Fibroblast of skin of scalp (primary cell): Measurements from ENCODE around the gene SMYD2.

Source experiments
- DNase-seq: peaks from one replicate; pipeline ENCODE4 v3.0.0-alpha.2; 2013

SMYD2 gene

GRCh38 chr1:214362188-214362882 is 81.4 kb downstream of the SMYD2 start:
- DNase-seq = peak; percentile 51

- no peak for DNase-seq
These were observed 82.4 kb downstream of the SMYD2 start for GRCh38 chr1:214363386-214363785.

- DNase-seq = peak; percentile 27
These were observed 83.4 kb downstream of the SMYD2 start for GRCh38 chr1:214364386-214364785.

DNA sequence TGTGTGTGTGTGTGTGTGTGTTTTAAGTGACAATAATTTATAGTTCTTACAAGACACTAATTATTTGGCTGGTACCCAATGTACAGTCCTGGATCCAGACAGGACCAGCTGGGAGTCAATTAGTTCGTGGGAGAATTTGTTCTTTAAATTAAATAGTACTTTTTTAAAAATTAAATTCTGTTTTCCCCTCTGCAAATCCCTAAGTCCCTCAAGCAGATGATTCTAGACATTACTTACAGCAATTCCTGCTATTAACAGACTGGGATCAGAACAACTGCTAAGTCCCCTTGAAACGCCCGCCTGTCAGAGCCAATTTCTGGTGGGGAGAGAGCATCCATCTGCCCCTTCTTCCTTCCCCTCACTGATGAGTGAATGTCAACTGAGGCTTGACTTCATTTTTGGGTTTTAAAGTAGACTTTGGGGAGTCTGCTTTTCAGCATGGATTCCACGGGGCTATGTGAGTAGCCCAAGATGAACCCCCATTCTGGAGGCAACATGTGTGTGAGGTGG is 83.9 kb downstream of the SMYD2 start:
- DNase-seq = no peak

DNA sequence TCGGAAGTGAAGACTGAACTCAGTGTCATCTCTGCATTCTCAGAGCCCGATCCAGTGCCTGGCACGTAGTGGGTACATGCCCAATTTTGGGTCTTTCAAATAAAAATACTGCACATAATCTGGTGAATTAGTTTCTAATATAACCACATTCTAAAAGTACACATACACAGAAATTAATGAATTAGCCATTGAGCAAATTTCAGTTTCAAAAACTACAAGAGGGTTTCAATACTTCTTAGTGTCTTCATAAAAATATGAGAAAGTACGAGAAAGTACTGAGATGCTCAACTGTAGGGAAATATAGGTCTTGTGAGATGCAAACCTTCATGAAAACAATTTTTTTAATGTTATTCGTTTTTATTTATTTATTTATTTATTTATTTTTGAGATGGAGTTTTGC is 86.9 kb downstream of the SMYD2 start:
- DNase-seq = no peak

GRCh38 chr1:214369364-214369763 is 88.4 kb downstream of the SMYD2 start:
- DNase-seq = no peak

- no peak for DNase-seq
These were observed 89.7 kb downstream of the SMYD2 start for GRCh38 chr1:214370615-214371014.

DNA sequence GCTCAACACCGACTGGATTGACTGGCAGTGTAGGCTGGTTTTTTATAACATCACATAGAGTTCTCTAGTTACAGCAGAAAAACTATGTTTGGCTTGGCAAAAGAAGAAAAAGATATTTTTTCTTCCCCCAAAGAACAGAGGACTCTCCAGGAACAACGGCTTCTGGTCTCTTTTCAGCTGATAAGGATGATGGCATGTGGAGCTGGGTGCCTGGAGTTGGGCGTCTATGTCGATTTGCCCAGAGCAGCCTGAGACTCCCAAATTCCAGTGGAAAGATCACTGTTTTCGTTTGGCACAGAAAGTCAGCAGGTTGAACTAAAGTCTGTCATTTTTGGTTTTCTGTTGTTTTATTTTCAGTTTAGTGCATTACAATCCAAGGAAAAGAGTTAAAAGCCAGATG is 91.1 kb downstream of the SMYD2 start:
- no peak for DNase-seq

- no peak for DNase-seq
These were observed 96.5 kb downstream of the SMYD2 start for GRCh38 chr1:214377485-214377884.

DNA sequence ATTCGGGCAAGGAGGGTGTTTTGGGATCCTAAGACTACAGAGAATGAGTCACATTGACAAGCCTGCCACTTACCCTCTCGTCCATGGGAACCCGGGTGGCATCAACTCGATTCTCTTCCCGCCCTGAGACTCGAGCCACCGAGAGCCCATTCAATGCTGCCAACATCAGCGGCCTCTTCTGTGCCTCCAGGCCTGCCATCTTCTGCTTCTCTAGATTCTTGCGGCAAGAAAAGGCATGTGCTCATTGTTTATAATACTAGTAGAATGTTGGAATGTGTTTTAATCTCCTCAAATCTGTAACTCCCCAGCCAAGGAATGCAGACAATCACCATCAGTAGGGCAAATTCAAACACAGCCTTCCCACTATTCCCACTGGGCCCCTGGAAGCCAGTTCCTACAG is 96.9 kb downstream of the SMYD2 start:
- DNase-seq = peak; percentile 95

DNA sequence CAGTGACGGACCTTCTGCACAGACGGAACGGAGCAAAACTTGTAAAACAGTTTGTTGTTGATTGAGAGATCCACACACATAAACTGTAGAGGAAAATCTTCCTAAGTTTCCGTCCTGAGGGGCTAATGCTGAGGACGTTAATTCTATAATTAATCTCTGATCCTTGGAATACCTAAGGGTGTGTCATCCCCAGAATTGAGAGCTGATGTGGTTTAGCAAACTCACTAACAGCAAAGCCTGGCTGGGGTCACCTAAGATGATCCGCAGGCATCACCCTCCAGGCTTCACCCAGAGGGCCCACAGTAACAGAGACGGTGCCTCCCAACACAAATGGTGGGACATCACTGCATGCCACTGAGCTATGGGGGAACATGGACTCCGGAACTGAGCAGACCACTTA is 97.5 kb downstream of the SMYD2 start:
- no peak for DNase-seq

DNA sequence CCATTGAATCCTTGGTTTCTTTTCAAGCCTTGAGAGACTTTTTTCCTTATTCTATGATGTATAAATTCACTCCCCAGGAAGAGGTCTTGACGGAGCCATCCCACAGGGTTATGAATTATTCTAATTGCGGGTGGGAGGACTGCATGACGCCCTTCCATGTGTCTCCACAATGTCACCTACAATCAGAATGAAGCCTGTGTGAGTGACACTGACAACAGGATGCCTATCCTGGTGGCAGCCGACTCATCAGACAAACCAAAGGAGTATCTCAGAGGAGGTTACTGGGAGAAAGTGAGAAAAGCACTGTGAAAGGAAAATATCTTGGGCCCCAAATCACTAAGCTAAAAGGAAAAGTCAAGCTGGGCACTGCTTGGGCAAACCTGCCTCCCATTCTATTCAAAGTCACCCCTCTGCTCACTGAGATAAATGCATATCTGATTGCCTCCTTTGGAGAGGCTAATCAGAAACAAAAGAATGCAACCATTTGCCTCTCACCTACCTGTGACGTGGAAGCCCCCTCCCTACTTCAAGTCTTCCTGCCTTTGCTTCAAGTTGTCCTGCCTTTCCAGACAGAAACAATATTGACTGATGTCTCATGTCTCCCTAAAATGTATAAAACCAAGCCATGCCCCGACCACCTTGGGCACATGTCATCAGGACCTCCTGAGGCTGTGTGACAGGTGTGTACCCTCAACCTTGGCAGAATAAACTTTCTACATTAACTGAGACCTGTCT is 98.4 kb downstream of the SMYD2 start:
- DNase-seq = no peak

- no peak for DNase-seq
These were observed 99.4 kb downstream of the SMYD2 start for GRCh38 chr1:214380396-214380795.

GRCh38 chr1:214380986-214381695 is 100.2 kb downstream of the SMYD2 start:
- no peak for DNase-seq

DNA sequence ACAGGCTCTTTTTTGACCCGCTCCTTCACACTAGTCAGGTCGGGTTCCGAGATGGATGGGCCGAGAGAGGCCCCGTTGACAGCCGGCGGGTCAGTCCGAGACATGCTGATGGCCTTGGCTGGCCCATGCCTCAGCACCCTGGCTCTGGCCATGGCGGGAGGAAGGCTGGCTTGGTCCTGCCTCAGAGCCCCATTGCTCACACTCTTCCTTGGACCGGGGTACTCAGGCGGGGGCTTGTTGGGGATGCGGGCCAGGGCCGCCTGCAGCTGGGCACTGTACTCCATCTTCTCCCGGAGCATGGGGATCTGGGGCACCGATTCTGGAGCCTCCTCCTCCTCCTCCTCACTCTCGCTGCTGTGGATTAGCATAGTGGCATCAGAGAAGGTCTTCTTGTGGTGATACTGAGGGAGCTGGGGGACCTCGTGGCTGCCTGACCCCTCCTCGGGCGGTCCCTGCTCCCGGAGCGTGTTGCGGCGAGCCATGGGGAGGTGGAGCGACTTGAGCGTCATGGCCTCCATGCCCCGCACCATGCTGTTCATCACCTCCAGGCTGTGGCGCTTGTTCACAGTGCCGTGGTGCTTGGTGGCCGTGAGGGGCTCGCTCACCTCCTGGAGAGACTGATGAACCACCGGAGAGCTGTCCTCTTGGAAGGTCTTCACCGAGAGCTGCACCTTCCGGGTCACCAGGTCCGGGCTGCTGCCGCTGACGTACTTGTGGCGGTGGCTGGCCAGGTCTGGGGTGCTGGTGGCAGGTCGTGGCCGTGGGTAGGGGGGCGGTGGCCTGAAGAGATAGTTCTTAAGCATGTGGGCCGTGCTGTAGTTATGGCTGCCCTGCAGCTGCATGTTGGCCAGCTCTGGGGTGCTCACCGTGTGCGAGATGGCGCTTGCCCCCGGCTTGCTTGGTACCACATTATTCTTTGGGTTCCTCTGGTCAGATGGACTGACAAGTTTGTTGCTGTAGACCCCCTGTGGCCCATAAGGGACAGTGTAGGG is 102.7 kb downstream of the SMYD2 start:
- DNase-seq = no peak

DNA sequence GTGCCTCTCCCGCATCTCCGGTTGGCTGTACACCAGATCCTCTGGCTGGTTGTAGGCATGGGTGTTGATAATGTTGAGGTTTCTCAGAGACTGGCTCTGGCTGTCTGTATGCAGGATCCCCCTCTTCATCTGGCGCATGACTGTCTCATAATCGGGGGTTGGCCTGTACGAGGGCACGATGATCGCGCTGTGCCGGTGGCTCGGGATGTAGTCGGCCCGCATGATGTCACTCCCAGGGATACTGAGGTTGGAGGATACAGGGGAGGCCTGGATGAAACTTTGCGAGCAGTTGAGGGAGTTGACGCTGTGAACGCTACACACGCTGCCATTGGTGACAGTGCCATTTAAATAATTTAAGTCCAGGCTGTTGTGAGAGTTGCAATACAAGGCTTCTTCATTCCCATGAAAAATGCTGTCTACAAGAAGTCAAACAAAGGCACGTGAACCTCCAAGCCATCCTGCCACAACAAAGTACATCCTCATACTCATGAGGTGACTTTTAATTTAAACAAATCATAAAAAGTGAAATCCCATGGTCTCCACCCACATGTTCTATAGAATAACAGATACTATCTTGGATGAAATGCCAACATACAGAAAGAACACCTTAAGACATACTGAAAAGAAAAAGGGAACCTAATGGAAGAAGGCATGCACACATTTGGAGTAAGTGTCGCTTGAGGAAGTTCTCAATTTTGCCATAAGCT is 103.6 kb downstream of the SMYD2 start:
- DNase-seq = no peak

DNA sequence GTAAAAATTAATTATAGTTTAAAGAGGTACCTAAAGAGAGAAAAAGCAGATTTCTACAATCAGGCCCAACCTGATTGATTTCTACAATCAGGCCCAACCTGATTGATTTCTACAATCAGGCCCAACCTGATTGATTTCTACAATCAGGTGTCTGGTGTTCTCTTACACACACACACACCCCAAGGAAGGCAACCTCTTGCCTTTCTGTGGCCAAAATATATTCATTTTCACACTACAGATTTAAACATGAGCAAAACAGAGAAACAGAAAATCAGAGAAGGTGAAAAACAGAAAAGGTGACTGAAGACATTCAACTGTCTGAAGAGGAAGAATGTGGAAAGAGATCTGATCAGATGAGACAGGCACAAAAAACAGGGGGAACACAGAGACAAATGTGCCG is 104.5 kb downstream of the SMYD2 start:
- no peak for DNase-seq

- no peak for DNase-seq
These were observed 105.4 kb downstream of the SMYD2 start for GRCh38 chr1:214386333-214386732.
